H9 (cell line): ENCODE measurements around the gene HSPA12A. TPM values are rescaled to one million over a fixed set of nuclear protein-coding genes. Genes with fewer than 3 reads are reported as not detected.

ENCODE experiments used
- DNase-seq: peaks from one replicate; pipeline ENCODE4 v3.0.0-alpha.2; 2017
- H2AFZ ChIP-seq: one replicate; pipeline ENCODE4 v1.6.1; 2013; ENCODE audit warnings: mild to moderate bottlenecking, low read length, control low read depth, moderate library complexity
- H2AK5ac ChIP-seq: 2 replicates; pipeline ENCODE4 v1.6.1; 2013; ENCODE audit warnings: low read length, control low read depth, mixed read lengths; ENCODE audit not compliant: insufficient read length
- H2BK120ac ChIP-seq: one replicate; pipeline ENCODE4 v1.6.1; 2013; ENCODE audit warnings: low read depth, mild to moderate bottlenecking, low read length, control low read depth, inconsistent platforms; ENCODE audit not compliant: poor library complexity, severe bottlenecking
- H2BK12ac ChIP-seq: 2 replicates; pipeline ENCODE4 v1.6.1; 2013; ENCODE audit warnings: low read length, control low read depth, mixed read lengths, low read depth; ENCODE audit not compliant: insufficient read length
- H2BK15ac ChIP-seq: 2 replicates; pipeline ENCODE4 v1.6.1; 2013; ENCODE audit warnings: low read depth, low read length, control low read depth
- H2BK20ac ChIP-seq: one replicate; pipeline ENCODE4 v1.6.1; 2013; ENCODE audit warnings: low read depth, mild to moderate bottlenecking, low read length, control low read depth, inconsistent platforms; ENCODE audit not compliant: poor library complexity, severe bottlenecking
- H2BK5ac ChIP-seq: 2 replicates; pipeline ENCODE4 v1.6.1; 2013; ENCODE audit warnings: low read length, control low read depth, mixed read lengths; ENCODE audit not compliant: insufficient read length
- H3K14ac ChIP-seq: 2 replicates; pipeline ENCODE4 v1.6.1; 2013; ENCODE audit warnings: low read length, control low read depth; ENCODE audit not compliant: insufficient read depth
- H3K18ac ChIP-seq: 2 replicates; pipeline ENCODE4 v1.6.1; 2013; ENCODE audit warnings: low read depth, mild to moderate bottlenecking, mixed read lengths, low read length, control low read depth; ENCODE audit not compliant: insufficient read length
- H3K23ac ChIP-seq: 2 replicates; pipeline ENCODE4 v1.6.1; 2013; ENCODE audit warnings: low read length, control low read depth, mixed read lengths, low read depth; ENCODE audit not compliant: insufficient read length
- H3K23me2 ChIP-seq: 2 replicates; pipeline ENCODE4 v1.6.1; 2013; ENCODE audit warnings: low read depth, mild to moderate bottlenecking, mixed read lengths, low read length, control low read depth; ENCODE audit not compliant: insufficient read length, poor library complexity, severe bottlenecking
- H3K27ac ChIP-seq: 2 replicates; pipeline ENCODE4 v1.5.1; 2013; ENCODE audit warnings: low read length, control low read depth, mixed read lengths, low read depth; ENCODE audit not compliant: insufficient read length
- H3K27me3 ChIP-seq: 2 replicates; pipeline ENCODE4 v1.6.1; 2013; ENCODE audit warnings: low read length, control low read depth, inconsistent platforms; ENCODE audit not compliant: insufficient read depth
- H3K4ac ChIP-seq: 2 replicates; pipeline ENCODE4 v1.6.1; 2013; ENCODE audit warnings: low read depth, mild to moderate bottlenecking, control low read depth, inconsistent platforms, low read length, moderate library complexity
- H3K4me1 ChIP-seq: 2 replicates; pipeline ENCODE4 v1.6.1; 2013; ENCODE audit warnings: low read length, control low read depth, inconsistent platforms; ENCODE audit not compliant: insufficient read depth
- H3K4me2 ChIP-seq: 2 replicates; pipeline ENCODE4 v1.6.1; 2013; ENCODE audit warnings: low read length, control low read depth, mixed read lengths; ENCODE audit not compliant: insufficient read length, insufficient read depth
- H3K56ac ChIP-seq: 2 replicates; pipeline ENCODE4 v1.6.1; 2013; ENCODE audit warnings: low read depth, mild to moderate bottlenecking, mixed read lengths, low read length, control low read depth; ENCODE audit not compliant: insufficient read length
- H3K79me1 ChIP-seq: 2 replicates; pipeline ENCODE4 v1.6.1; 2013; ENCODE audit warnings: low read depth, mild to moderate bottlenecking, moderate library complexity, low read length, control low read depth, inconsistent platforms; ENCODE audit not compliant: insufficient read depth, poor library complexity, severe bottlenecking
- H3K79me2 ChIP-seq: 2 replicates; pipeline ENCODE4 v1.6.1; 2013; ENCODE audit warnings: low read length, control low read depth, inconsistent platforms; ENCODE audit not compliant: insufficient read depth
- H3K9ac ChIP-seq: 2 replicates; pipeline ENCODE4 v1.6.1; 2013; ENCODE audit warnings: low read length, control low read depth, mixed read lengths; ENCODE audit not compliant: insufficient read length; ENCODE audit errors: extremely low read depth
- H3K9me3 ChIP-seq: one replicate; pipeline ENCODE4 v1.6.1; 2013; ENCODE audit warnings: low read depth, low read length, inconsistent platforms; ENCODE audit not compliant: control insufficient read depth
- H3T11ph ChIP-seq: one replicate; pipeline ENCODE4 v1.6.1; 2013; ENCODE audit warnings: mild to moderate bottlenecking, low read length, control low read depth, inconsistent platforms
- H4K20me1 ChIP-seq: one replicate; pipeline ENCODE4 v1.6.1; 2013; ENCODE audit not compliant: control insufficient read depth, insufficient read length, insufficient read depth
- H4K5ac ChIP-seq: 2 replicates; pipeline ENCODE4 v1.6.1; 2013; ENCODE audit warnings: low read depth, mild to moderate bottlenecking, mixed read lengths, low read length, control low read depth; ENCODE audit not compliant: insufficient read length
- H4K8ac ChIP-seq: replicated peaks from 2 replicates; pipeline ENCODE4 v1.6.1; 2013; ENCODE audit warnings: low read length, control low read depth, mixed read lengths, low read depth; ENCODE audit not compliant: insufficient read length
- H4K91ac ChIP-seq: 2 replicates; pipeline ENCODE4 v1.6.1; 2013; ENCODE audit warnings: low read depth, mild to moderate bottlenecking, moderate library complexity, mixed read lengths, low read length, control low read depth; ENCODE audit not compliant: insufficient read length
- H3K27ac Mint-ChIP-seq, 3 experiments: 2 replicates in 2 of 3; 3 replicates in 1 of 3; pipeline ENCODE4 v1.8.0; 2020 to 2021; ENCODE audit warnings: mixed read lengths in 3 of 3, mild to moderate bottlenecking in 1 of 3, moderate library complexity in 1 of 3
- H3K27me3 Mint-ChIP-seq: 2 replicates; pipeline ENCODE4 v1.8.0; 2021; ENCODE audit warnings: low read depth, mild to moderate bottlenecking, moderate library complexity, mixed read lengths
- H3K36me3 Mint-ChIP-seq, 3 experiments: 2 replicates in 2 of 3; 3 replicates in 1 of 3; pipeline ENCODE4 v1.8.0; 2020 to 2021; ENCODE audit warnings: low read depth in 3 of 3, mixed read lengths in 3 of 3; ENCODE audit not compliant: insufficient read depth in 1 of 3
- H3K4me1 Mint-ChIP-seq, 2 experiments: 2 replicates each; pipeline ENCODE4 v1.8.0; 2020; ENCODE audit warnings: mixed read lengths in 2 of 2
- H3K4me3 Mint-ChIP-seq, 2 experiments: 2 replicates in 1 of 2; 3 replicates in 1 of 2; pipeline ENCODE4 v1.8.0; 2020 to 2021; ENCODE audit warnings: mild to moderate bottlenecking in 2 of 2, mixed read lengths in 2 of 2, moderate library complexity in 1 of 2
- H3K9me3 Mint-ChIP-seq, 2 experiments: 2 replicates in 1 of 2; 3 replicates in 1 of 2; pipeline ENCODE4 v1.8.0; 2020; ENCODE audit warnings: mild to moderate bottlenecking in 2 of 2, mixed read lengths in 2 of 2, moderate library complexity in 1 of 2
- WGBS: extraction: QIAGEN DNeasy Blood & Tissue Kit; methylation state at CpG from one replicate; pipeline ENCODE4 v1.1.7; 2013; ENCODE audit warnings: missing lambda C conversion rate, low lambda C conversion rate, mixed read lengths; ENCODE audit not compliant: insufficient read length; ENCODE audit errors: extremely low coverage; 5-methylcytosine and 5-hydroxymethylcytosine counted together
- total RNA-seq: library from RNA; stranded (reverse); gene quantifications from 2 replicates; pipeline ENCODE4 v1.2.1, GENCODE V29; 2021
- TF ChIP-seq, protein P1 (sequence below): fragments of 200-600 bp; sonication (generic); conservative IDR thresholded peaks from 3 replicates; pipeline ENCODE4 v1.8.0; 2021; ENCODE audit warnings: antibody characterized with exemption, mild to moderate bottlenecking

HSPA12A gene
- total RNA-seq, 1 experiment from 2014 or later, result 3.2 TPM

DNA sequence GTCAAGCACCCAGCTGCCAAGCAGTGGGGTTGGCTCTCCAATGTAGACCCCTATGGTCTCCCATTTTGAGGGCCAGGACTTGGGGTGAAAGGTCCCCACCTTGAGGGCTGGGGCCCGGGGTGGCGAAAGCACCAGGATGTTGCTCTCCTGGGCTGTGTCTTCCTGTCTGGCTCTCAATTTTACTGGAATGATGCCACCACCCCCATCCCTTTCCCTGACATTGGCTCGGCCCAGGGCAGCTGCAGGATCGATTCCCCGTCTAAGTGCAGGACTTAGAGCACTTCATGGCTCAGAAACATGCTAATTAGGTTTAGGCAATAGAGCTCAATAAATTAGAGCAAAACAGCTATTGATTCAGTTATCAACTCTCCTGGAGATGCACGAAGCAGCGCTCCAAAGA, 27.0 kb upstream of the HSPA12A start:
- TF ChIP-seq, protein P1, sequence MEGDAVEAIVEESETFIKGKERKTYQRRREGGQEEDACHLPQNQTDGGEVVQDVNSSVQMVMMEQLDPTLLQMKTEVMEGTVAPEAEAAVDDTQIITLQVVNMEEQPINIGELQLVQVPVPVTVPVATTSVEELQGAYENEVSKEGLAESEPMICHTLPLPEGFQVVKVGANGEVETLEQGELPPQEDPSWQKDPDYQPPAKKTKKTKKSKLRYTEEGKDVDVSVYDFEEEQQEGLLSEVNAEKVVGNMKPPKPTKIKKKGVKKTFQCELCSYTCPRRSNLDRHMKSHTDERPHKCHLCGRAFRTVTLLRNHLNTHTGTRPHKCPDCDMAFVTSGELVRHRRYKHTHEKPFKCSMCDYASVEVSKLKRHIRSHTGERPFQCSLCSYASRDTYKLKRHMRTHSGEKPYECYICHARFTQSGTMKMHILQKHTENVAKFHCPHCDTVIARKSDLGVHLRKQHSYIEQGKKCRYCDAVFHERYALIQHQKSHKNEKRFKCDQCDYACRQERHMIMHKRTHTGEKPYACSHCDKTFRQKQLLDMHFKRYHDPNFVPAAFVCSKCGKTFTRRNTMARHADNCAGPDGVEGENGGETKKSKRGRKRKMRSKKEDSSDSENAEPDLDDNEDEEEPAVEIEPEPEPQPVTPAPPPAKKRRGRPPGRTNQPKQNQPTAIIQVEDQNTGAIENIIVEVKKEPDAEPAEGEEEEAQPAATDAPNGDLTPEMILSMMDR, result no peak
- H4K5ac ChIP-seq, result no peak overlapping the region

More for the DNA sequence above, 27.0 kb upstream of the HSPA12A start:
- no peak for DNase-seq
- no peak overlapping the region for H3K4ac ChIP-seq
- Mint-ChIP-seq H3K4me1 (peaks cover 2 to 21% of the 10 kb centered on the region in 2 experiments; a peak in 3 of 4 replicates), H3K4me3 (no peak overlapping the region), H3K27me3 (peaks cover 18% of the 10 kb centered on the region), H3K27ac (no peak overlapping the region), H3K9me3 (peaks cover 5 to 10% of the 10 kb centered on the region in 2 experiments), H3K36me3 (peaks cover 0 to 7% (median 0%) of the 10 kb centered on the region in 3 experiments; a peak in 3 of 7 replicates)
- no peak overlapping the region for H3T11ph ChIP-seq
- no peaks in the 10 kb centered on the region for H3K4me1 ChIP-seq
- H2BK15ac ChIP-seq, result no peak overlapping the region
- no peak overlapping the region for H4K91ac ChIP-seq
- H3K4me2 ChIP-seq, result no peak overlapping the region
- H3K14ac ChIP-seq, result no peak overlapping the region
- no peak overlapping the region for H2BK120ac ChIP-seq
- H2BK12ac ChIP-seq, result no peak overlapping the region
- no peaks in the 10 kb centered on the region for H3K27me3 ChIP-seq
- no peak overlapping the region for H2AK5ac ChIP-seq
- H4K8ac ChIP-seq, result no peak overlapping the region
- no peaks in the 10 kb centered on the region for H3K79me1 ChIP-seq
- H2AFZ ChIP-seq, result no peak overlapping the region
- no peaks in the 10 kb centered on the region for H4K20me1 ChIP-seq
- H3K27ac ChIP-seq, result no peak overlapping the region
- no CpG with 5 or more reads among the region's 7 CpGs for WGBS
- peaks cover 4% of the 10 kb centered on the region for H3K9me3 ChIP-seq
- no peak overlapping the region for H2BK5ac ChIP-seq
- no peak overlapping the region for H2BK20ac ChIP-seq
- H3K23ac ChIP-seq, result no peak overlapping the region
- no peaks in the 10 kb centered on the region for H3K23me2 ChIP-seq
- H3K79me2 ChIP-seq, result no peaks in the 10 kb centered on the region
- H3K18ac ChIP-seq, result no peak overlapping the region
- no peak overlapping the region for H3K9ac ChIP-seq
- H3K56ac ChIP-seq, result no peak overlapping the region
